Caco-2 (cell line): ENCODE data around the gene RTF2. TPM values are rescaled to one million over a fixed set of nuclear protein-coding genes. Genes with fewer than 3 reads are reported as not detected.

Source experiments
- BruUV-seq: library from RNA; stranded (reverse); fragments of 400-500 nt; replicated peaks from 2 replicates; lab custom pipeline; 2021; lab: Mats Ljungman, UMichigan
- CTCF ChIA-PET: fragments of 300-600 bp; sonication (Branson Sonifier 250); formaldehyde crosslinking; loops from one replicate; lab custom pipeline; 2022; ENCODE audit warnings: antibody characterized with exemption; lab: Charles Lee
- POLR2A ChIA-PET: fragments of 300-600 bp; sonication (Branson Sonifier 250); formaldehyde crosslinking; loops from one replicate; lab custom pipeline; 2022; ENCODE audit warnings: antibody characterized with exemption; lab: Charles Lee
- DNase-seq, 2 experiments: peaks; one replicate each; pipeline versions ENCODE4 v3.0.0 to v3.0.0-alpha.2; 2020 to 2022
- H3K27me3 ChIP-seq: replicated peaks from 2 replicates; pipeline ENCODE4 v1.6.0; 2011; ENCODE audit warnings: low read length; ENCODE audit not compliant: control insufficient read depth, insufficient read depth
- H3K36me3 ChIP-seq: 2 replicates; pipeline ENCODE4 v1.5.1; 2011; ENCODE audit warnings: low read length; ENCODE audit not compliant: control insufficient read depth, insufficient read depth
- H3K4me1 ChIP-seq: fragments of 250-450 bp; sonication (Bioruptor Pico); 2 replicates; pipeline ENCODE4 v1.5.1; 2020; ENCODE audit warnings: mild to moderate bottlenecking
- H3K4me3 ChIP-seq: 2 replicates; pipeline ENCODE4 v1.5.1; 2011; ENCODE audit warnings: low read depth, mild to moderate bottlenecking, control low read depth, low read length
- H3K9me3 ChIP-seq: fragments of 250-450 bp; sonication (Bioruptor Pico); 2 replicates; pipeline ENCODE4 v1.5.1; 2020; ENCODE audit warnings: mild to moderate bottlenecking, moderate library complexity
- H3K27ac Mint-ChIP-seq: one replicate; pipeline ENCODE4 v1.8.0; 2022; ENCODE audit warnings: mixed read lengths; ENCODE audit not compliant: unreplicated experiment
- H3K27me3 Mint-ChIP-seq: one replicate; pipeline ENCODE4 v1.8.0; 2022; ENCODE audit warnings: mixed read lengths; ENCODE audit not compliant: insufficient read depth, unreplicated experiment
- H3K36me3 Mint-ChIP-seq: one replicate; pipeline ENCODE4 v1.8.0; 2022; ENCODE audit warnings: mild to moderate bottlenecking, mixed read lengths; ENCODE audit not compliant: insufficient read depth, unreplicated experiment
- H3K4me1 Mint-ChIP-seq: one replicate; pipeline ENCODE4 v1.8.0; 2022; ENCODE audit warnings: low read depth, mixed read lengths; ENCODE audit not compliant: unreplicated experiment
- H3K4me3 Mint-ChIP-seq: one replicate; pipeline ENCODE4 v1.8.0; 2022; ENCODE audit warnings: mild to moderate bottlenecking, moderate library complexity, mixed read lengths; ENCODE audit not compliant: unreplicated experiment
- H3K9me3 Mint-ChIP-seq: one replicate; pipeline ENCODE4 v1.8.0; 2022; ENCODE audit warnings: mixed read lengths; ENCODE audit not compliant: unreplicated experiment
- CTCF ChIP-seq, 2 experiments: fragments of 200-600 bp in 1 of 2; IDR thresholded peaks; 1 replicate in 1 of 2; 2 replicates in 1 of 2; pipeline versions ENCODE4 v1.5.1 to v1.8.0; 2011 to 2022; ENCODE audit warnings: antibody characterized with exemption in 1 of 2, control low read depth in 1 of 2, inconsistent platforms in 1 of 2, low read depth in 1 of 2, low read length in 1 of 2, mild to moderate bottlenecking in 1 of 2, moderate library complexity in 1 of 2; ENCODE audit not compliant: insufficient read depth in 1 of 2, severe bottlenecking in 1 of 2, unreplicated experiment in 1 of 2
- intact Hi-C: fragments of 100-400 bp; cut with micrococcal nuclease; formaldehyde crosslinking; loops from one replicate; pipeline ENCODE4 v1.10.0; 2022; ENCODE audit not compliant: unreplicated experiment
- total RNA-seq: library from RNA; stranded (reverse); gene quantifications from 2 replicates; pipeline ENCODE4 v1.2.3, GENCODE V29; 2022

Gene RTF2
- total RNA-seq, 1 experiment from 2014 or later: 157 TPM

- intact Hi-C loops: loop anchor here (1.0 kb wide), 2 partner anchors 116 to 268 kb away; partner anchors contain the start of gene MC3R
These were observed 48.2 kb downstream of the RTF2 start for GRCh38 chr20:56516631-56517030.

DNA sequence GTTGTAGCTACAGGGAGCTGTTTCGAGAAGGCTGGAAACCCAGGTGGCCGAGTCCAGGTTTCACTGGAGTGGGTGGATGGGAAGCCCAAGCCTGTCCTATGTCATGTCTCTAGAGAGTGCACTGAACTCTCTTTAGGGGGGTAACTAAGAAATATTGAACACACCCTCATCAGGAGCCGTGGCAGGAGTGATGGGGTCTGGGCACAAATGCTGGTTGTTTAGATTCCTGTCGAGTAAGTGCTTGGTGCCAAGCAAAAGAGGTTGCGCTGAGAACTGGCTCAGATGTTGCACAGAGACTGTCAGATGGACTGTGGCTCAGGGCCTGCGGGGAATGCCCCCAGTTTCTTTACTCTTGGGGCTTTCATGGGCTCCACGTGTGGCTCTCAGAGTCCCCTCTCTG, 48.8 kb downstream of the RTF2 start:
- BruUV-seq: no TSS peak
- H3K36me3 ChIP-seq: peaks cover 13% of the 10 kb centered on the region
- H3K4me1 ChIP-seq: no peaks in the 10 kb centered on the region
- H3K4me1 Mint-ChIP-seq: no peaks in the 10 kb centered on the region
- intact Hi-C loops: no loop called here
- CTCF ChIA-PET: no interaction called here
- H3K4me3 Mint-ChIP-seq: no peak overlapping the region
- no peaks in the 10 kb centered on the region for H3K27me3 ChIP-seq
- H3K36me3 Mint-ChIP-seq: peaks cover 87% of the 10 kb centered on the region
- peaks cover 34% of the 10 kb centered on the region for H3K9me3 Mint-ChIP-seq
- no peak overlapping the region for H3K4me3 ChIP-seq
- no peak for TF ChIP-seq CTCF (IDR thresholded peaks at IDR 0.05; ENCODE audit: insufficient read depth in 1 of 2, low read depth in 1 of 2, low read length in 1 of 2, severe bottlenecking in 1 of 2, unreplicated experiment in 1 of 2)
- POLR2A ChIA-PET: no interaction called here
- peaks cover 15% of the 10 kb centered on the region for H3K9me3 ChIP-seq
- H3K27me3 Mint-ChIP-seq: no peaks in the 10 kb centered on the region
- no peak overlapping the region for H3K27ac Mint-ChIP-seq
- DNase-seq: no peak

More at GRCh38 chr20:56516631-56517030, 48.2 kb downstream of the RTF2 start:
- CTCF ChIA-PET: interaction anchor here (1.4 kb wide), 1 partner anchor 97 kb away, joined by 4 read pairs; no protein-coding TSS in a partner anchor
- H3K27ac Mint-ChIP-seq: no peak overlapping the region
- no peak overlapping the region for H3K4me3 ChIP-seq
- H3K36me3 ChIP-seq: peaks cover 13% of the 10 kb centered on the region
- H3K9me3 ChIP-seq: peaks cover 15% of the 10 kb centered on the region
- H3K9me3 Mint-ChIP-seq: peaks cover 33% of the 10 kb centered on the region
- BruUV-seq: no TSS peak
- no peaks in the 10 kb centered on the region for H3K4me1 ChIP-seq
- no peaks in the 10 kb centered on the region for H3K4me1 Mint-ChIP-seq
- no peaks in the 10 kb centered on the region for H3K27me3 ChIP-seq
- no peak overlapping the region for H3K4me3 Mint-ChIP-seq
- peaks cover 87% of the 10 kb centered on the region for H3K36me3 Mint-ChIP-seq
- POLR2A ChIA-PET: no interaction called here
- no peak for TF ChIP-seq CTCF (IDR thresholded peaks at IDR 0.05; ENCODE audit: insufficient read depth in 1 of 2, low read depth in 1 of 2, low read length in 1 of 2, severe bottlenecking in 1 of 2, unreplicated experiment in 1 of 2)
- no peaks in the 10 kb centered on the region for H3K27me3 Mint-ChIP-seq
- no peak for DNase-seq

DNA sequence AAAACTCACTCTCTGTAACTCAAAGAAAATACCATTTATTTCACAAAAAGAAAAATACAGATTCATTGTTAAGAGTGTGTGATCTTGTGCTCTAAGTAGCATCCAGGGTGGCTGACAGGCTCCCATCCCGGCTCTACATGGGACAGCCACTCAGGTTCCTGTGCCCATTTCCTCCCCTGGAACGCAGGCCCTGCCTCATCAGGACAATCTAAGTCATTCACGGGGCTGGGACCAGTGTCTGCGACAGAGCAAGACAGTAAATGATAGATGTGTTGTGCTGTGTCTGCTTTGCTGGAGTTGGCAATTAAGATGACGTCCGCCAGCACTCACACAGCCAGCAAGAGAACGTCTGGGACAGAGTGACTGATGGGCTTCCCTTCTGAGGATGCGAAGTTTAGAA, 49.2 kb downstream of the RTF2 start:
- Mint-ChIP-seq H3K4me1 (no peaks in the 10 kb centered on the region), H3K27me3 (no peaks in the 10 kb centered on the region), H3K36me3 (peaks cover 87% of the 10 kb centered on the region), H3K27ac (no peak overlapping the region), H3K9me3 (peaks cover 34% of the 10 kb centered on the region), H3K4me3 (no peak overlapping the region)
- DNase-seq: no peak
- TF ChIP-seq CTCF (IDR thresholded peaks at IDR 0.05; ENCODE audit: insufficient read depth in 1 of 2, low read depth in 1 of 2, low read length in 1 of 2, severe bottlenecking in 1 of 2, unreplicated experiment in 1 of 2): no peak
- intact Hi-C loops: no loop called here
- no TSS peak for BruUV-seq
- H3K4me3 ChIP-seq: no peak overlapping the region
- no peaks in the 10 kb centered on the region for H3K4me1 ChIP-seq
- H3K27me3 ChIP-seq: no peaks in the 10 kb centered on the region
- CTCF ChIA-PET: no interaction called here
- POLR2A ChIA-PET: no interaction called here
- H3K36me3 ChIP-seq: peaks cover 13% of the 10 kb centered on the region
- peaks cover 15% of the 10 kb centered on the region for H3K9me3 ChIP-seq
